ENCODE data around the gene STARD5.

- TF ChIP-seq CTCF (IDR thresholded peaks at IDR 0.05) (no peak), POLR2AphosphoS5 (IDR thresholded peaks at IDR 0.05; ENCODE audit: insufficient read depth in 1 of 2, low read depth in 1 of 2) (no peak), POLR2A (IDR thresholded peaks at IDR 0.05) (no peak)
Measured at GRCh38 chr15:81286621-81287121, 37.3 kb downstream of the STARD5 start.
